B cell (primary cell): ENCODE results near the gene PRDX3.

Experiments used
- EZH2 ChIP-seq: IDR thresholded peaks from 2 replicates; pipeline ENCODE4 v1.6.1; 2012; ENCODE audit warnings: borderline replicate concordance, low read depth, mild to moderate bottlenecking, moderate library complexity, low read length; ENCODE audit not compliant: insufficient read depth, poor library complexity, severe bottlenecking
- TF ChIP-seq, protein P1 (sequence below): fragments of 200-600 bp; IDR thresholded peaks from one replicate; pipeline ENCODE4 v1.8.0; 2022; ENCODE audit warnings: antibody characterized with exemption, mild to moderate bottlenecking

DNA sequence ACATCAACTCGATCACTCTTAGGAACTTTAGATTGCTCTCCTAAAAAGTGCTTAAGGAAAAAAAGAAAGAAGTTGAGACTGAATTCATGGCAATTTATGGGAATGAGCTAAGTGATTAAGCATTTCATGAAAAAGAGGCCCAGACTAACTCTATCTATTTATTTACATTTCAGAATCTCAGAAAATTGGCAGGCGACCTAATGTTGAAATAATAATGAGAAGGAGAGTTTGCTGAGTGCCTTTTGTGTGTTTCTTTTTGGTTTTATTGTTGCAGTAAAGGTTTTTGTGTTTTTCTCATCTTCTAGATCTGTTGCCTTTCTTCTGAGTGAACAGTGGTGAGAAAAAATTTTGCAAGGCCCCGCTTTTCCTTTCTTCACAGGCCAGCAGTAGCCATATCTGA is 32.6 kb upstream of the PRDX3 start:
- TF ChIP-seq, protein P1, sequence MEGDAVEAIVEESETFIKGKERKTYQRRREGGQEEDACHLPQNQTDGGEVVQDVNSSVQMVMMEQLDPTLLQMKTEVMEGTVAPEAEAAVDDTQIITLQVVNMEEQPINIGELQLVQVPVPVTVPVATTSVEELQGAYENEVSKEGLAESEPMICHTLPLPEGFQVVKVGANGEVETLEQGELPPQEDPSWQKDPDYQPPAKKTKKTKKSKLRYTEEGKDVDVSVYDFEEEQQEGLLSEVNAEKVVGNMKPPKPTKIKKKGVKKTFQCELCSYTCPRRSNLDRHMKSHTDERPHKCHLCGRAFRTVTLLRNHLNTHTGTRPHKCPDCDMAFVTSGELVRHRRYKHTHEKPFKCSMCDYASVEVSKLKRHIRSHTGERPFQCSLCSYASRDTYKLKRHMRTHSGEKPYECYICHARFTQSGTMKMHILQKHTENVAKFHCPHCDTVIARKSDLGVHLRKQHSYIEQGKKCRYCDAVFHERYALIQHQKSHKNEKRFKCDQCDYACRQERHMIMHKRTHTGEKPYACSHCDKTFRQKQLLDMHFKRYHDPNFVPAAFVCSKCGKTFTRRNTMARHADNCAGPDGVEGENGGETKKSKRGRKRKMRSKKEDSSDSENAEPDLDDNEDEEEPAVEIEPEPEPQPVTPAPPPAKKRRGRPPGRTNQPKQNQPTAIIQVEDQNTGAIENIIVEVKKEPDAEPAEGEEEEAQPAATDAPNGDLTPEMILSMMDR = no peak
- no peak for TF ChIP-seq EZH2
